IMR-90 (cell line): ENCODE data around the gene OXSR1. TPM values are rescaled to one million over a fixed set of nuclear protein-coding genes. Genes with fewer than 3 reads are reported as not detected.

Experiments
- ATAC-seq: fragments of 200-7000 bp; cut with Tn5 transposase; 2 replicates; pipeline ENCODE4 v1.9.1; 2020; ENCODE audit warnings: low read depth, mild to moderate bottlenecking, moderate library complexity
- BruUV-seq: library from RNA; stranded (reverse); fragments of 400-500 nt; replicated peaks from 2 replicates; lab custom pipeline; 2021; lab: Mats Ljungman, UMichigan
- CTCF ChIA-PET: fragments of 300-600 bp; formaldehyde crosslinking; extraction: SDS; loops from one replicate; lab custom pipeline; 2021; ENCODE audit warnings: antibody characterized with exemption; lab: Yijun Ruan, JAX
- POLR2A ChIA-PET: fragments of 300-600 bp; sonication (Branson Sonifier 250); formaldehyde crosslinking; loops from one replicate; lab custom pipeline; 2022; ENCODE audit warnings: antibody characterized with exemption; ENCODE audit not compliant: unreplicated experiment; lab: Charles Lee
- DNase-seq: peaks from one replicate; pipeline ENCODE4 v3.0.0; 2013
- H2AFZ ChIP-seq: replicated peaks from 2 replicates; pipeline ENCODE3; 2013; ENCODE audit warnings: low read length, mild to moderate bottlenecking; ENCODE audit not compliant: poor library complexity
- H2AK5ac ChIP-seq: 2 replicates; pipeline ENCODE4 v1.6.1; 2013; ENCODE audit warnings: low read depth, low read length, inconsistent platforms
- H2AK9ac ChIP-seq: replicated peaks from 2 replicates; pipeline ENCODE3; 2013; ENCODE audit warnings: mild to moderate bottlenecking, low read depth, low read length, moderate library complexity; ENCODE audit not compliant: poor library complexity
- H2BK120ac ChIP-seq: 2 replicates; pipeline ENCODE4 v1.6.1; 2013; ENCODE audit warnings: low read depth, low read length, inconsistent platforms
- H2BK15ac ChIP-seq: 3 replicates; pipeline ENCODE4 v1.6.1; 2013; ENCODE audit warnings: low read depth, low read length, inconsistent platforms
- H2BK20ac ChIP-seq: 2 replicates; pipeline ENCODE4 v1.6.1; 2013; ENCODE audit warnings: low read depth, mild to moderate bottlenecking, inconsistent platforms, low read length, moderate library complexity
- H2BK5ac ChIP-seq: 2 replicates; pipeline ENCODE4 v1.6.1; 2013; ENCODE audit warnings: mild to moderate bottlenecking, low read depth, low read length, inconsistent platforms; ENCODE audit not compliant: poor library complexity, severe bottlenecking
- H3K14ac ChIP-seq: replicated peaks from 2 replicates; pipeline ENCODE4 v1.6.1; 2013; ENCODE audit warnings: low read depth, low read length, inconsistent platforms
- H3K18ac ChIP-seq: 2 replicates; pipeline ENCODE4 v1.6.1; 2013; ENCODE audit warnings: low read depth, low read length, control low read depth
- H3K23ac ChIP-seq: 2 replicates; pipeline ENCODE4 v1.6.1; 2013; ENCODE audit warnings: low read depth, low read length, inconsistent platforms
- H3K27ac ChIP-seq: 2 replicates; pipeline ENCODE4 v1.5.1; 2013; ENCODE audit warnings: mild to moderate bottlenecking, control low read depth, low read length; ENCODE audit not compliant: insufficient read depth
- H3K27me3 ChIP-seq: 2 replicates; pipeline ENCODE4 v1.6.1; 2013; ENCODE audit warnings: low read length; ENCODE audit not compliant: control insufficient read depth, insufficient read depth
- H3K36me3 ChIP-seq: 2 replicates; pipeline ENCODE4 v1.6.1; 2013; ENCODE audit warnings: low read length, mixed read lengths; ENCODE audit not compliant: control insufficient read depth, insufficient read depth
- H3K4ac ChIP-seq: 2 replicates; pipeline ENCODE4 v1.6.1; 2013; ENCODE audit warnings: low read depth, low read length, inconsistent platforms
- H3K4me1 ChIP-seq: 2 replicates; pipeline ENCODE4 v1.6.1; 2013; ENCODE audit warnings: low read length, mixed read lengths; ENCODE audit not compliant: control insufficient read depth, insufficient read depth
- H3K4me2 ChIP-seq: 2 replicates; pipeline ENCODE4 v1.6.1; 2013; ENCODE audit warnings: low read depth, mild to moderate bottlenecking, control low read depth, low read length, moderate library complexity
- H3K4me3 ChIP-seq: 2 replicates; pipeline ENCODE4 v1.5.1; 2013; ENCODE audit warnings: low read depth, mild to moderate bottlenecking, control low read depth, low read length, moderate library complexity; ENCODE audit not compliant: insufficient read depth
- H3K56ac ChIP-seq: 2 replicates; pipeline ENCODE4 v1.6.1; 2013; ENCODE audit warnings: low read length, inconsistent platforms; ENCODE audit not compliant: insufficient read depth; ENCODE audit errors: extremely low read depth
- H3K79me1 ChIP-seq, 2 experiments: 2 replicates each; pipeline ENCODE4 v1.6.1; 2013; ENCODE audit warnings: low read length in 2 of 2, inconsistent platforms in 1 of 2, low read depth in 1 of 2
- H3K9ac ChIP-seq: 2 replicates; pipeline ENCODE4 v1.6.1; 2013; ENCODE audit warnings: low read depth, low read length, control low read depth
- H3K9me1 ChIP-seq: 2 replicates; pipeline ENCODE4 v1.6.1; 2013; ENCODE audit warnings: low read length, inconsistent platforms; ENCODE audit not compliant: insufficient read depth
- H3K9me3 ChIP-seq: 2 replicates; pipeline ENCODE4 v1.6.1; 2013; ENCODE audit warnings: low read length; ENCODE audit not compliant: control insufficient read depth, insufficient read depth
- H4K20me1 ChIP-seq: 2 replicates; pipeline ENCODE4 v1.6.1; 2013; ENCODE audit warnings: low read length, inconsistent platforms; ENCODE audit not compliant: insufficient read depth
- H4K5ac ChIP-seq: 2 replicates; pipeline ENCODE4 v1.6.1; 2013; ENCODE audit warnings: mild to moderate bottlenecking, low read depth, low read length, control low read depth
- H4K8ac ChIP-seq, 2 experiments: 2 replicates each; pipeline ENCODE4 v1.6.1; 2013; ENCODE audit warnings: low read depth in 2 of 2, low read length in 2 of 2, control low read depth in 1 of 2, inconsistent platforms in 1 of 2
- H4K91ac ChIP-seq: 2 replicates; pipeline ENCODE4 v1.6.1; 2013; ENCODE audit warnings: low read depth, low read length, inconsistent platforms; ENCODE audit not compliant: insufficient read depth
- CEBPB ChIP-seq: IDR thresholded peaks from 2 replicates; pipeline ENCODE4 v1.6.1; 2012; ENCODE audit warnings: low read depth, low read length, improper control_type of control experiment
- CHD1 ChIP-seq: IDR thresholded peaks from 2 replicates; pipeline ENCODE4 v1.6.1; 2012; ENCODE audit warnings: low read depth, low read length, improper control_type of control experiment
- FOS ChIP-seq: fragments of 150-350 bp; IDR thresholded peaks from 2 replicates; pipeline ENCODE4 v1.6.1; 2016; ENCODE audit warnings: low read depth, low read length
- MAFK ChIP-seq: IDR thresholded peaks from 2 replicates; pipeline ENCODE4 v1.6.1; 2012; ENCODE audit warnings: low read depth, low read length, improper control_type of control experiment
- MAZ ChIP-seq: IDR thresholded peaks from 2 replicates; pipeline ENCODE4 v1.6.1; 2012; ENCODE audit warnings: low read depth, mild to moderate bottlenecking, low read length, improper control_type of control experiment, moderate library complexity, borderline replicate concordance
- NFE2L2 ChIP-seq: fragments of 150-350 bp; IDR thresholded peaks from 2 replicates; pipeline ENCODE4 v1.6.1; 2016; ENCODE audit warnings: low read depth, mild to moderate bottlenecking, low read length
- POLR2A ChIP-seq: IDR thresholded peaks from 2 replicates; pipeline ENCODE4 v1.6.1; 2012; ENCODE audit warnings: mild to moderate bottlenecking, low read depth, low read length
- RAD21 ChIP-seq: IDR thresholded peaks from 2 replicates; pipeline ENCODE4 v1.6.1; 2012; ENCODE audit warnings: low read length, improper control_type of control experiment
- RFX5 ChIP-seq: IDR thresholded peaks from 2 replicates; pipeline ENCODE4 v1.8.0; 2012; ENCODE audit warnings: low read depth, mild to moderate bottlenecking, low read length, moderate library complexity
- SMC3 ChIP-seq: fragments of 150-350 bp; IDR thresholded peaks from 2 replicates; pipeline ENCODE4 v1.6.1; 2016; ENCODE audit warnings: low read depth, mild to moderate bottlenecking, antibody characterized with exemption, low read length, moderate library complexity
- dilution Hi-C: fragments of 300-500 bp; cut with HindIII; formaldehyde crosslinking; loops from one replicate; pipeline ENCODE4 v1.14.3; 2018; ENCODE audit warnings: low sequenced_read_pairs; ENCODE audit not compliant: unreplicated experiment
- in situ Hi-C: fragments of 300-500 bp; cut with MboI; formaldehyde crosslinking; loops from 3 replicates; pipeline ENCODE4 v1.14.3; 2019; ENCODE audit warnings: low sequenced_read_pairs, inconsistent platforms, mixed read lengths
- intact Hi-C: fragments of 100-400 bp; cut with micrococcal nuclease; formaldehyde crosslinking; loops from 2 replicates; pipeline ENCODE4 v1.10.0; 2022
- polyA plus RNA-seq, 3 experiments: library from polyadenylated mRNA; depleted of rRNA; stranded (reverse); fragments of >200 nt; gene quantifications; 2 replicates each; pipeline ENCODE4 v1.2.3, GENCODE V29; 2012; ENCODE audit warnings: low replicate concordance in 1 of 3
- total RNA-seq: library from RNA; depleted of rRNA; stranded (reverse); fragments of >200 nt; gene quantifications from 2 replicates; pipeline ENCODE4 v1.2.3, GENCODE V29; 2012
- TF ChIP-seq, protein P1 (sequence below): conservative IDR thresholded peaks from 2 replicates; pipeline ENCODE4 v1.5.1; 2012; ENCODE audit warnings: mild to moderate bottlenecking, low read depth, low read length, improper control_type of control experiment
- TF ChIP-seq, protein P2 (sequence below): fragments of 150-350 bp; IDR thresholded peaks from 2 replicates; pipeline ENCODE4 v1.6.1; 2017; ENCODE audit warnings: mild to moderate bottlenecking, antibody characterized with exemption, low read length, low read depth

The OXSR1 gene
- total and polyA plus RNA-seq, 2 of the 4 experiments (the other 2 are of a cell fraction) = 32.9 to 37.6 TPM

DNA sequence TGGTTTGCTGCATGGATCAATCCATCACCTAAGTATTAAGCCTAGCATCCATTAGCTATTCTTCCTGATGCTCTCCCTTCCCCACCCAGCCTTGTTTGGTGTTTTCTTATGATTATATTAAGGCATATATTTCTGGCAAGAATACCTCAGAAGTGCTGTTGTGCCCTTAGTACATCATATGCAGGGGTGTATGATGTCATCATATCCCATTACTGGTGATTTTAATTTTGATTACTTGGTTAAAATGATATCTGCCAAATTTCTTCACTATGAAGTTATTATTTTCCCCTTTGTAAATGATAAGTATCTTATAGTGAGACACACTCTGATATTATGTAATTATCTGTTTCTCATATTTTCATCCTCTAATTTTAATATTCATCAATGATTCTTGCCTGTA is 132.2 kb downstream of the OXSR1 start:
- no peak overlapping the region for H4K8ac ChIP-seq
- H4K20me1 ChIP-seq = no peaks in the 10 kb centered on the region
- H3K27ac ChIP-seq = no peak overlapping the region
- dilution Hi-C loops = no loop called here
- H4K5ac ChIP-seq = no peak overlapping the region
- intact Hi-C loops = no loop called here
- ChIA-PET CTCF (interaction anchor here (0.5 to 1.6 kb wide), 11 partner anchors 12 to 1156 kb away, joined by 3 to 5 read pairs (median 3); partner anchors contain the start of gene ACAA1), POLR2A (no interaction called here)
- no peak overlapping the region for H3K4ac ChIP-seq
- H2AK5ac ChIP-seq = no peak overlapping the region
- no peaks in the 10 kb centered on the region for H3K79me1 ChIP-seq
- H2AK9ac ChIP-seq = no peak overlapping the region
- in situ Hi-C loops = no loop called here
- H3K9me1 ChIP-seq = no peaks in the 10 kb centered on the region
- no peak overlapping the region for H3K9ac ChIP-seq
- ATAC-seq (no peak), DNase-seq (no peak)
- no peak overlapping the region for H3K4me3 ChIP-seq
- H3K9me3 ChIP-seq = no peaks in the 10 kb centered on the region
- H3K18ac ChIP-seq = no peak overlapping the region
- H3K23ac ChIP-seq = no peak overlapping the region
- TF ChIP-seq, protein P1, sequence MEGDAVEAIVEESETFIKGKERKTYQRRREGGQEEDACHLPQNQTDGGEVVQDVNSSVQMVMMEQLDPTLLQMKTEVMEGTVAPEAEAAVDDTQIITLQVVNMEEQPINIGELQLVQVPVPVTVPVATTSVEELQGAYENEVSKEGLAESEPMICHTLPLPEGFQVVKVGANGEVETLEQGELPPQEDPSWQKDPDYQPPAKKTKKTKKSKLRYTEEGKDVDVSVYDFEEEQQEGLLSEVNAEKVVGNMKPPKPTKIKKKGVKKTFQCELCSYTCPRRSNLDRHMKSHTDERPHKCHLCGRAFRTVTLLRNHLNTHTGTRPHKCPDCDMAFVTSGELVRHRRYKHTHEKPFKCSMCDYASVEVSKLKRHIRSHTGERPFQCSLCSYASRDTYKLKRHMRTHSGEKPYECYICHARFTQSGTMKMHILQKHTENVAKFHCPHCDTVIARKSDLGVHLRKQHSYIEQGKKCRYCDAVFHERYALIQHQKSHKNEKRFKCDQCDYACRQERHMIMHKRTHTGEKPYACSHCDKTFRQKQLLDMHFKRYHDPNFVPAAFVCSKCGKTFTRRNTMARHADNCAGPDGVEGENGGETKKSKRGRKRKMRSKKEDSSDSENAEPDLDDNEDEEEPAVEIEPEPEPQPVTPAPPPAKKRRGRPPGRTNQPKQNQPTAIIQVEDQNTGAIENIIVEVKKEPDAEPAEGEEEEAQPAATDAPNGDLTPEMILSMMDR = no peak
- no peak for TF ChIP-seq CEBPB
- TF ChIP-seq CHD1 = no peak
- TF ChIP-seq RFX5 = no peak
- no peak for TF ChIP-seq SMC3
- TF ChIP-seq POLR2A = no peak
- no peak for TF ChIP-seq RAD21
- no peak for TF ChIP-seq FOS
- TF ChIP-seq, protein P2, sequence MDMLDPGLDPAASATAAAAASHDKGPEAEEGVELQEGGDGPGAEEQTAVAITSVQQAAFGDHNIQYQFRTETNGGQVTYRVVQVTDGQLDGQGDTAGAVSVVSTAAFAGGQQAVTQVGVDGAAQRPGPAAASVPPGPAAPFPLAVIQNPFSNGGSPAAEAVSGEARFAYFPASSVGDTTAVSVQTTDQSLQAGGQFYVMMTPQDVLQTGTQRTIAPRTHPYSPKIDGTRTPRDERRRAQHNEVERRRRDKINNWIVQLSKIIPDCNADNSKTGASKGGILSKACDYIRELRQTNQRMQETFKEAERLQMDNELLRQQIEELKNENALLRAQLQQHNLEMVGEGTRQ = no peak
- no peak for TF ChIP-seq MAFK
- no peak for TF ChIP-seq NFE2L2
- no peak for TF ChIP-seq MAZ
- no peak overlapping the region for H4K91ac ChIP-seq
- BruUV-seq = no TSS peak
- peaks cover 2% of the 10 kb centered on the region; the same call in 1 of the 2 replicates for H3K27me3 ChIP-seq
- H3K14ac ChIP-seq = no peak overlapping the region
- no peak overlapping the region for H2BK5ac ChIP-seq
- no peak overlapping the region for H3K4me2 ChIP-seq
- no peaks in the 10 kb centered on the region for H3K4me1 ChIP-seq
- H3K56ac ChIP-seq = no peak overlapping the region
- H2BK15ac ChIP-seq = no peak overlapping the region
- H2BK120ac ChIP-seq = no peak overlapping the region
- H2AFZ ChIP-seq = no peak overlapping the region
- H3K36me3 ChIP-seq = no peaks in the 10 kb centered on the region
- H2BK20ac ChIP-seq = no peak overlapping the region
